Measurements from ENCODE around the gene PATL1.

PATL1 gene

DNA sequence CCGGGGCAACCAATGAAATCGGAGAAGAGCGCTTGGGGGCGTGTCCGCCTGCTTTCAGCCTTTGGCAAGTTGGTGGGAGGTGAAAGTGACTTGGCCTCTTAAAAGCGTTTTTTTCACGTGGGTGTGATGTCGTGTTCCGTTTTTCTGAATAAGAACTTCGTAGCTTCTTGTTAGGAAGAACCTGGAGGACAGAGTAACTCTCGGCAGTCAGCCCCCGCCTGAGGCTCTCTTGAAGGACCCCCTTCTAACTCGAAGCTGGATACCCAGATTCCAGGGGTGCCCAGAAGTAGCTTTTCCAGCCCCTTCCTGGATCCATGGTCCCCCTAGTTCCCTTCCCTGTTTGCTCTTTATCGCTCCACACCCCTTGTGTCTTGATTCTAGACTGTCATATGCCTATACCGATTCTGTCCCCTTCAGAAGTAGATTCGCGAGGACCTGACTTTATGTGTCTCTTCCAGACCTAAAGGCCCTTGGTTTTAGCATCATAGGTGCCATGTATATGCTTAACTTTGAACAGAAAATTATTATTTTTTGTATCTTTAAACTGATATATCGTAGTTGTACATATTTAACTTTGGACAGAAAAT, 52.3 kb downstream of the PATL1 start:
- peak overlapping the region; percentile 50 for H3K4me3 ChIP-seq (ENCODE audit: low read depth, low read length)
- no peak for DNase-seq (ENCODE audit: low read depth, low spot score)
- TF ChIP-seq, protein P1, sequence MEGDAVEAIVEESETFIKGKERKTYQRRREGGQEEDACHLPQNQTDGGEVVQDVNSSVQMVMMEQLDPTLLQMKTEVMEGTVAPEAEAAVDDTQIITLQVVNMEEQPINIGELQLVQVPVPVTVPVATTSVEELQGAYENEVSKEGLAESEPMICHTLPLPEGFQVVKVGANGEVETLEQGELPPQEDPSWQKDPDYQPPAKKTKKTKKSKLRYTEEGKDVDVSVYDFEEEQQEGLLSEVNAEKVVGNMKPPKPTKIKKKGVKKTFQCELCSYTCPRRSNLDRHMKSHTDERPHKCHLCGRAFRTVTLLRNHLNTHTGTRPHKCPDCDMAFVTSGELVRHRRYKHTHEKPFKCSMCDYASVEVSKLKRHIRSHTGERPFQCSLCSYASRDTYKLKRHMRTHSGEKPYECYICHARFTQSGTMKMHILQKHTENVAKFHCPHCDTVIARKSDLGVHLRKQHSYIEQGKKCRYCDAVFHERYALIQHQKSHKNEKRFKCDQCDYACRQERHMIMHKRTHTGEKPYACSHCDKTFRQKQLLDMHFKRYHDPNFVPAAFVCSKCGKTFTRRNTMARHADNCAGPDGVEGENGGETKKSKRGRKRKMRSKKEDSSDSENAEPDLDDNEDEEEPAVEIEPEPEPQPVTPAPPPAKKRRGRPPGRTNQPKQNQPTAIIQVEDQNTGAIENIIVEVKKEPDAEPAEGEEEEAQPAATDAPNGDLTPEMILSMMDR (IDR thresholded peaks at IDR 0.05; ENCODE audit: low read depth, low read length) = no peak
- in situ Hi-C loops (cut with HindIII; ENCODE audit: low sequenced_read_pairs) = no loop called here

- peak within 1 kb of the TSS; percentile 78 for H3K4me3 ChIP-seq (ENCODE audit: low read depth, low read length)
- TF ChIP-seq, protein P1 (IDR thresholded peaks at IDR 0.05; ENCODE audit: low read depth, low read length) = no peak
- in situ Hi-C loops (cut with HindIII; ENCODE audit: low sequenced_read_pairs) = no loop called here
- peak; percentile 100 for DNase-seq (ENCODE audit: low read depth, low spot score)
Observed at GRCh38 chr11:59615637-59616395, 53.0 kb downstream of the PATL1 start, which contains the start of gene OSBP. Gene OSBP, minus strand, starts transcription at chr11:59615774. Its CDS starts 110 bp downstream, at chr11:59615664.

- no peak for DNase-seq (ENCODE audit: low read depth, low spot score)
- TF ChIP-seq, protein P1 (IDR thresholded peaks at IDR 0.05; ENCODE audit: low read depth, low read length) = no peak
- in situ Hi-C loops (cut with HindIII; ENCODE audit: low sequenced_read_pairs) = no loop called here
- peak overlapping the region; percentile 78 for H3K4me3 ChIP-seq (ENCODE audit: low read depth, low read length)
Observed at GRCh38 chr11:59615120-59615636, 53.7 kb downstream of the PATL1 start.

- no peak for DNase-seq (ENCODE audit: low read depth, low spot score)
- TF ChIP-seq, protein P1 (IDR thresholded peaks at IDR 0.05; ENCODE audit: low read depth, low read length) = no peak
- in situ Hi-C loops (cut with HindIII; ENCODE audit: low sequenced_read_pairs) = no loop called here
Observed at GRCh38 chr11:59614277-59615119, 54.3 kb downstream of the PATL1 start.

GRCh38 chr11:59611570-59612565, 57.0 kb downstream of the PATL1 start:
- in situ Hi-C loops (cut with HindIII; ENCODE audit: low sequenced_read_pairs) = no loop called here

More at GRCh38 chr11:59614277-59615119, 54.3 kb downstream of the PATL1 start:
- H3K4me3 ChIP-seq (ENCODE audit: low read depth, low read length) = peak overlapping the region; percentile 78

More at GRCh38 chr11:59611570-59612565, 57.0 kb downstream of the PATL1 start:
- H3K4me3 ChIP-seq (ENCODE audit: low read depth, low read length) = no peak overlapping the region
- no peak for DNase-seq (ENCODE audit: low read depth, low spot score)
- TF ChIP-seq, protein P1 (IDR thresholded peaks at IDR 0.05; ENCODE audit: low read depth, low read length) = no peak

Data from astrocyte of the spinal cord (primary cell).